LHCN-M2 (cell line): ENCODE data around the gene GRIP2. TPM values are rescaled to one million over a fixed set of nuclear protein-coding genes. Genes with fewer than 3 reads are reported as not detected.

Experiments used
- DNase-seq: peaks from one replicate; pipeline ENCODE4 v3.0.0-alpha.2; 2012; ENCODE audit warnings: low read depth
- total RNA-seq: library from RNA; depleted of rRNA; stranded (reverse); fragments of >200 nt; gene quantifications from 2 replicates; pipeline ENCODE4 v1.2.3, GENCODE V29; 2014

GRIP2 gene
- total RNA-seq, 1 experiment from 2014 or later = not detected

GRCh38 chr3:14539384-14539741 is 779 bp downstream of the GRIP2 start:
- no peak for DNase-seq

DNA sequence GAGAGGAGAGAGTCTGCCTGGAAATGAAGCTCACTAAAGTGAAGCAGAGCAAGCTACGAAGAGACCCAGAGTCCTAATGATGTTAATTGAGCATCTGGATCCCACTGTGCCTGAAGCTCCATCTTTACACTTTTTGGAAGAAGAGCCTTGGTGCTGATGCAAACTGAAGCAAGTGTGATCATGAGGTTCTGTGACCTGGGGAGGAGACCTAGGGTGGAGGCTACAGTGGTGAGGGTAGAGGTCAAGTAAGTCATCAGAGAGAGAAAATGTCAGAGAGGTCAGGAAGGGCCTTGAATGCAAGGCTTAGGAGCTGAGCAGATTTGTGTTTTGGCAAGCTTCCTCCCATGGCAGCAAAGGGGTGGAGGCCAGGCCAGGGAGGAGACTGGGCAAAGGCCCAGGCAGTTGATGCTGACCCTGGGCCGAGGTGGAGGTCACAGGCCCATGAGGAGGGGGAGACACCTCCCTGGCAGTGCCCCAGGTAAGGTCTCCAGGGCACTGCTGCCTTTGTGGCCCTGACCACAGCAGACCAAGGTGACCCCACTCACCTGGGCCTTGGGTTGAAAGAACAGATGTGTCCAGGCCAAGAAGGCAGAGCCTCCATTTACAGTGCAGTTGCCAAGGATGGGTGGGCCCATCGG is 1.6 kb downstream of the GRIP2 start:
- DNase-seq = no peak

- no peak for DNase-seq
These were observed 2.3 kb downstream of the GRIP2 start for GRCh38 chr3:14537590-14538450.

DNA sequence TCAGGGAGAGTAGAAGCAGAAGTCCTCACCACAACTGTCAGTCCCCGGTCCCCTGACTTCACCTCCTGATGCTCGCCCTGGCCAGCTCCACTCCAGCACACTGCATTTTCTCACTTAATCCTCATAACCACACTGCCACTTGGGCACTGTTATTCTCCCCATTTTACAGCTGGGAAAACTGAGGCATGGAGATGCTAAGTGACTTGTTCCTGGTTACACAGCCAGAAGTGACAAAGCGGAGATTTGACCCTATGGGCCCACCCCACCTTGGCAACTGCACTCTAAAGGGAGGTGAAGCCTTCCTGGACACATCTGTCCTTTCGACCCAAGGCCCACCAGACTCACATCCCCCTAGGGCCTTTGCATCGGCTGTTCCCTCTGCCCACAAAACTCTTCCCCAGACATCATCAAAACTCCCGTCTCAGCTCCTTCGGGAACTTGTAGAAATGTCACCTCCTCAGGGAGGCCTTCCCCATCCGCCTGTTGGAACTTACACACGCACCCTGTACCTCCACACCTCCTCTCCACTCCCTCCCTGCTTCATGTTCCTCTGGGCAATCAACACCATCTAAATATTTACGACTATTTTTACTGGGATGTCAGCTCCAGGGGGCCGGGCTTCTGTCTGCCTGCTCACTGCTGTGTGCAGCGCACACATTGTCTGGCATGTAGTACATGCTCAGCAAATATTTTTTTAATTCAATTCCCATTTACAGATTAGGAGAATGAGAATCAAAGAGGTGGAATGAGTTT is 3.1 kb downstream of the GRIP2 start:
- no peak for DNase-seq

GRCh38 chr3:14536055-14536815 is 3.9 kb downstream of the GRIP2 start:
- DNase-seq = no peak

DNA sequence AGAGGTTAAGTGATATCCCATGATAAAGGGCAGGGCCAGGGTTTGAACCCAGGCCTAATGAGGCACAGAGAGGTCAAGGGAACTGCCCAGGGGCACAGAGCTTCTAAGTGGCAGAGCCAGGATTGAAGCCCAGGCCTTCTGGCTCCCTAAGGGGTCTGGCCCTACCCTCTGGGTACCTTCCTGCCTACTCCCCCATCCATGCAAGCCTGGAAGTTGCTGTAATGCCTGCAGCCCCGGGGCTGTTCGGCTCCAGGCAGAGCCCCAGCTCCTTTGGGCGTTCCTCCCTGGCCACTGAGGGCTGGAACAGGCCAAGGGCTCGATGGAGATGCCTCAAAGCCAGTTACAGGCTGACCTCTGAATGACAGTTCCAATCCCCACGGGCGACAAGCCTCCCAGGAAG is 4.5 kb downstream of the GRIP2 start:
- DNase-seq = no peak

DNA sequence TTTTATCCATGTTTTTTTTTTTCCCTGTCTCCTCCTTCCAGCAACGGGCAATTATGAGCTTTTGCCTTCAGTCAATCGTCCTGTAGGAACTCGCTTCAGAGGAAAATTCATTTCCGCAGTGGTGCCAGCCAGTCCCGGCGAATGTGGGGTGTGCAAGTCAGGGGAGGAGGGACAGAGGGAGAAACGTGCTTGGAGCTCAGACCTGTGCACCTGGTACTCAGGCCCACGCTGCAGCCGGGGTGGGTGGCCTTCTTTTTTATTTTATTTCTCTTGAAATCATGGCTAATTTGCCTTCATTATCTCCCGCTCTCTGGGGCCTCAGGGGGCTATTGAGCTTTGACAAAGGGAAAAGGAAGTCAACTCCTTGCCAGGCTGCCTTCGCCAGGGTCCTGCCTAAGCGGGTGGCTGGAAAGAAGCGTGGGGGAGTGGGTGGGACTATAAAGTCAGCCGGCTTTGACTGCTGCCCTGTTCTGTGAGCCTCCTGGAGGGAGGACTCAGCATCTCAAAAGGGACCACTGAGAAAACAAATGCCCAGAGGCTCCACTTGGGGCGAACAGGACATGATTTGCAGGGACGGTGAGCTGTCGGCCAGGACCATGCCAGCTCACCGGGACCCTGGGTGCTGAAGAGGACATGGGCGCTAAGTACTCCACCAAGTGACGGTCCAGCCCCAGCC is 5.5 kb downstream of the GRIP2 start:
- no peak for DNase-seq

- DNase-seq = no peak
These were observed 6.6 kb downstream of the GRIP2 start for GRCh38 chr3:14533457-14533958.

GRCh38 chr3:14532691-14533456 is 7.3 kb downstream of the GRIP2 start:
- DNase-seq = no peak

- DNase-seq = no peak
These were observed 8.2 kb downstream of the GRIP2 start for GRCh38 chr3:14531856-14532395.

- DNase-seq = no peak
These were observed 12.1 kb downstream of the GRIP2 start for GRCh38 chr3:14528081-14528480.

DNA sequence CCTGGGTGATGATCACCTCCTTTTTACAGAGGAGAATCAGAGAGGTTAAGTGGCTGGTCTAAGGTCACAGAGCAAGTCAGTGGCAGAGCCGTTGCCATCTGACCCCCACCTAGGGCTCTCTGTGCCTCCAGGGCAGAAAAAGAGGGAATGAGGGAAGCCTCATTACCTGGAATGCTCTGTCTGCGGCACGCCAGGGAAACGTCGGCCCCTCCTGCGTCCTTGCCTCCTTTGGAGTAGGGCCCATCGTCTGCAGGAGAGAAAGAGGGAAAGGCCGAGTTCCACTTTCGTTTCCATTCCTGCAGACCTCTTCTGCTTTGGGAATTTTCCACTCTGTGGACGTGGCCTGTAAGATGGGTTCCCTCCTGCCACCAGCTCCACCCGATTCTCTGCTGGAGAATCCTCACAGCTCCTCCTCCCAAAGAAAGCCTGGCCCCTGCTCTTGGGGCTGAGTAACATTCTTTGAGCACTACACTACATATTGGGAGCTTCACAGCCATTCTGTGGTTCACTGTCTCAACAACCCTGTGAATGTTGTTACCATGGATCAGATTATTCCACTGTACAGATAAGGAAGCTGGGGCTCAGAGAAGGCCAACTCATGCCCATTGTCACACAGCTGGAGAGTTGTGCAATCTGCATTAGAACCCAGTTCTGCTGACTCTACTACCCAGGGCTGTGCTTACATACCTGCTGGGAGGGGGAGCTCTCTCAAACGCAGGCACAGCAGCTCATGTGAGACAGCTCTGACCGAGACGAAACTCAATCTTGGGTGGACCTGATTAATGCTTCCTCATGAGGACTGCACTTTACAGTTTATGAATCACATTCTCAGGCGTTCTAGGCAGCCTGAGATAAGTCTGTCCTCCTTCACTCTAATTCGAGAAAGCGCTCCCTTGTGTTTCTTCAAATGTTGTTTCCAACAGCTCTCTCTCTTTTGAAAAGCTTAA is 14.2 kb downstream of the GRIP2 start:
- no peak for DNase-seq

DNA sequence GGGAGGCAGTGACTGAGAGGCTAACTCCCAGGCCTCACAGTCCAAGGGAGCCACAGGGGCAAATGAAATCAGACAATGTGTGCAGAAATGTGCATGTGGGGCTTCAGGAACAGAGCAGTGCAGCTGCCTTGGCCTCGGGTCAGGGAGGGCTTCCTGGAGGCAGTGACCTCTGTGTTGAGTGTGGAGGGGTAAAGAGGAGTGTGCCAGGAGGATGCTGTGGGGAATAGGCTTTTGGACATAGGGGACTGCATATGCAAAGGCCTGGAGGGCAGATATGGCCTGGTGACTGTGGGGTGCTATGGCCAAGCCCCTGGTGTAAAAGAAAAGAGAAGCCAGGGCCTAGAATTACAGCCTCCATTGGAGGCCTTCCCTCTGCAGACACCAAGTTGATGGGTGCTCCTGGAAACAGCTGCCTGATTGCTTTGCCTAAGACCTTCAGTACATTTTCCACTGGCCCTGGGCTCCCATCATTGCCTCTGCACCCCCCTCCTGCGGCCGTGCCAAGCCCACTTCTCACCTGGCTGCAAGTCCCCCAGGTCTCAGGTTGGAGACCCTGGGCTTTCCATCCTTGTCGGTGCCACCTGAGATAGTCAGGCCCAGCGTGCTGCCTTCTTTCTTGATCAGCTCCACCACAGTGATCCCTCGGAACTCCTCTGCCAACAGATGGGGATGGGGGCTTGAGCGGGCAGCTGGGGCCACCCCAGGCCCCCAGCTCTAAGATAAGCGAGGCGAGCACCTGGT is 15.1 kb downstream of the GRIP2 start:
- DNase-seq = no peak

GRCh38 chr3:14524311-14524711 is 15.8 kb downstream of the GRIP2 start:
- DNase-seq = no peak

GRCh38 chr3:14523792-14524191 is 16.4 kb downstream of the GRIP2 start:
- no peak for DNase-seq

DNA sequence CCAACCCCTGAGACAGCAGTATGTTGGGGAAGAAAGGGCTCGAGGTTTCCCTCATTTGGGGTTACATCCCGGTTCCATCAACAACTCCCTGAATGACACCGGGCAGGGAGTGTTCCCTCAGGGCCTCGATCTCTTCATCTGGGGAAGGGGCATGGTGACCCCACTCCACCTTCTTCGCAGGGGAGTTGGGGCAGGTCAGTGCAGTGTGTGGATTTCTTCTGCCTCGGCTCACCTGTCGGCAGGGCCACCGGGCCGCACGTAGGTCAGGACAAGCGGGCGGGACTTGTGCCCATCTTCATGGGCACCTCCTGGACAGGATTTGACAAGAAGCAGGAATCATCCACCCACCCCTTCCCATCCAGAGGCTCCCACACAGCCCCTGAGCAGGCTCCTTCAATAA is 17.4 kb downstream of the GRIP2 start:
- no peak for DNase-seq

DNA sequence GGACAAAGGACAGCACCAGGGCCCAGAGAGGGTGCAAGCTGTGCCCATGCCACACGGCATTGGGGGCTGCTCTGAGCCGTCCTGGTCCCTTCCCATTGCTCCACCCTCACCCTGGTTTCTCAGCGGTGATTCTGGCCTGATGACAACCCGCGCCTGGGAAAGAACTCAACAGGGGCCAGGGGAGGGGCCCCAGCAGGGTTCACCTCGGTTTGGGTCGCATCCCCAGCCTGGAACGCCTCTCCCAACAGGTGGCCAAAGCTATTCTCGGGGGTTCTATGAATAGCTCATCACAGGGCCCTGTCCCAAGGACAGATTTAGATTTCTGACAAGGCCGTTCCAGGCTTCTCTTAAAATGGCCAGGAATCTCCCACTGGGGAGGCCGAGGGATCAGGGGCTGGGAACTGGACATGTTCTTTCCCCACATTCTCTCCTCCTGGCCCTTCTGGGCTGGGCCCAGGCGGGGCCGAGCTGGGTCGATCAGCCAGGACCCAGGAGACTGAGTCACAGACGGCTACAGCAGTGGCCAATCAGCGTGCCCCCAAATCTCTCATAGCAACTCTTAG is 17.9 kb downstream of the GRIP2 start:
- no peak for DNase-seq

GRCh38 chr3:14521611-14522010 is 18.5 kb downstream of the GRIP2 start:
- no peak for DNase-seq
